H1 (cell line): ENCODE measurements around the gene PTPRD. TPM values are rescaled to one million over a fixed set of nuclear protein-coding genes. Genes with fewer than 3 reads are reported as not detected.

Source experiments
- CTCF ChIA-PET: fragments of 300-600 bp; sonication (Branson Sonifier 250); formaldehyde crosslinking; loops from one replicate; lab custom pipeline; 2021; ENCODE audit not compliant: partially characterized antibody; lab: Charles Lee
- POLR2A ChIA-PET: fragments of 300-600 bp; sonication (Branson Sonifier 250); formaldehyde crosslinking; loops from one replicate; lab custom pipeline; 2021; ENCODE audit warnings: inconsistent platforms; ENCODE audit not compliant: partially characterized antibody; lab: Charles Lee
- DNase-seq, 2 experiments: peaks; one replicate each; pipeline versions ENCODE4 v3.0.0 to v3.0.0-alpha.2; 2010 to 2022; ENCODE audit warnings: low spot score in 2 of 2, low read depth in 1 of 2, mixed read lengths in 1 of 2
- FAIRE-seq: peaks from 2 replicates; lab custom pipeline; 2011; peaks lifted over from hg19 to GRCh38; lab: Jason Lieb, UNC
- H2AFZ ChIP-seq: 2 replicates; pipeline ENCODE4 v1.8.1; 2012; ENCODE audit warnings: low read length, inconsistent platforms
- H2AK5ac ChIP-seq: 2 replicates; pipeline ENCODE4 v1.6.1; 2013; ENCODE audit warnings: low read depth, low read length
- H2BK120ac ChIP-seq: replicated peaks from 2 replicates; pipeline ENCODE3; 2013; ENCODE audit warnings: low read depth, low read length, inconsistent platforms
- H2BK12ac ChIP-seq: 2 replicates; pipeline ENCODE4 v1.6.1; 2013; ENCODE audit warnings: low read depth, low read length
- H2BK15ac ChIP-seq: 2 replicates; pipeline ENCODE4 v1.6.1; 2013; ENCODE audit warnings: low read length
- H2BK20ac ChIP-seq: 2 replicates; pipeline ENCODE4 v1.6.1; 2013; ENCODE audit warnings: low read length
- H2BK5ac ChIP-seq: 2 replicates; pipeline ENCODE4 v1.6.1; 2013; ENCODE audit warnings: low read depth, low read length
- H3K14ac ChIP-seq: 2 replicates; pipeline ENCODE4 v1.6.1; 2013; ENCODE audit warnings: inconsistent platforms; ENCODE audit not compliant: insufficient read length
- H3K18ac ChIP-seq: 2 replicates; pipeline ENCODE4 v1.6.1; 2013; ENCODE audit warnings: low read length; ENCODE audit errors: extremely low read depth
- H3K23ac ChIP-seq: 2 replicates; pipeline ENCODE4 v1.6.1; 2013; ENCODE audit warnings: inconsistent platforms; ENCODE audit not compliant: insufficient read length
- H3K23me2 ChIP-seq: 2 replicates; pipeline ENCODE4 v1.6.1; 2013; ENCODE audit warnings: low read depth, low read length
- H3K27ac ChIP-seq: 2 replicates; pipeline ENCODE4 v1.6.1; 2011; ENCODE audit warnings: low read depth, low read length, inconsistent platforms
- H3K27me3 ChIP-seq, 4 experiments: replicated peaks in 1 of 4; 1 replicate in 1 of 4; 2 replicates in 3 of 4; pipeline versions ENCODE4 v1.6.1 to v1.8.1; 2011 to 2013; ENCODE audit warnings: low read length in 3 of 4, mild to moderate bottlenecking in 3 of 4, inconsistent platforms in 2 of 4, mixed read lengths in 2 of 4, moderate library complexity in 1 of 4; ENCODE audit not compliant: control insufficient read depth in 3 of 4, insufficient read depth in 3 of 4; ENCODE audit errors: extremely low read depth in 1 of 4
- H3K36me3 ChIP-seq, 4 experiments: 2 replicates each; pipeline versions ENCODE4 v1.6.1 to v1.8.1; 2011 to 2013; ENCODE audit warnings: mild to moderate bottlenecking in 4 of 4, low read length in 3 of 4, moderate library complexity in 2 of 4, control low read depth in 1 of 4, inconsistent platforms in 1 of 4; ENCODE audit not compliant: insufficient read depth in 4 of 4, control insufficient read depth in 2 of 4
- H3K4ac ChIP-seq: replicated peaks from 2 replicates; pipeline ENCODE3; 2013; ENCODE audit warnings: low read length, low read depth, mixed read lengths, inconsistent platforms; ENCODE audit not compliant: insufficient read length
- H3K4me1 ChIP-seq, 4 experiments: replicated peaks in 1 of 4; 1 replicate in 1 of 4; 2 replicates in 3 of 4; pipeline versions ENCODE4 v1.6.1 to v1.8.1; 2011 to 2013; ENCODE audit warnings: low read length in 3 of 4, inconsistent platforms in 2 of 4, mixed read lengths in 1 of 4; ENCODE audit not compliant: insufficient read depth in 4 of 4, control insufficient read depth in 3 of 4
- H3K4me2 ChIP-seq, 2 experiments: 2 replicates each; pipeline versions ENCODE4 v1.6.1 to v1.8.1; 2011 to 2013; ENCODE audit warnings: low read depth in 2 of 2, low read length in 2 of 2, control low read depth in 1 of 2, inconsistent platforms in 1 of 2, mild to moderate bottlenecking in 1 of 2; ENCODE audit not compliant: insufficient read depth in 1 of 2
- H3K4me3 ChIP-seq, 4 experiments: fragments of 200-600, 300-600 bp in 1 of 4; sonication (generic), shearing (Covaris generic), sonication (Bioruptor Twin) in 1 of 4; 2 replicates each; pipeline versions ENCODE4 v1.5.1 to v1.8.1; 2011 to 2016; ENCODE audit warnings: low read length in 4 of 4, low read depth in 3 of 4, control low read depth in 2 of 4, inconsistent platforms in 2 of 4, mild to moderate bottlenecking in 2 of 4, mixed read lengths in 1 of 4, moderate library complexity in 1 of 4; ENCODE audit not compliant: insufficient read depth in 2 of 4; ENCODE audit errors: extremely low read depth in 1 of 4
- H3K56ac ChIP-seq: replicated peaks from 2 replicates; pipeline ENCODE3; 2013; ENCODE audit warnings: low read depth, mild to moderate bottlenecking, mixed read lengths, low read length, inconsistent platforms; ENCODE audit not compliant: insufficient read length
- H3K79me1 ChIP-seq: 2 replicates; pipeline ENCODE4 v1.6.1; 2013; ENCODE audit warnings: low read depth, low read length, control low read depth
- H3K79me2 ChIP-seq, 2 experiments: 2 replicates each; pipeline versions ENCODE4 v1.6.1 to v1.8.1; 2012 to 2013; ENCODE audit warnings: low read length in 2 of 2, mild to moderate bottlenecking in 2 of 2, inconsistent platforms in 1 of 2; ENCODE audit not compliant: insufficient read depth in 2 of 2, control insufficient read depth in 1 of 2
- H3K9ac ChIP-seq, 4 experiments: replicated peaks in 1 of 4; 1 replicate in 1 of 4; 2 replicates in 3 of 4; pipeline versions ENCODE4 v1.6.1 to v1.8.1; 2011 to 2013; ENCODE audit warnings: low read depth in 3 of 4, low read length in 3 of 4, control low read depth in 2 of 4, mild to moderate bottlenecking in 2 of 4, moderate library complexity in 2 of 4, inconsistent platforms in 1 of 4; ENCODE audit errors: extremely low read depth in 1 of 4
- H3K9me3 ChIP-seq, 2 experiments: 2 replicates each; pipeline versions ENCODE4 v1.6.1 to v1.8.1; 2012 to 2013; ENCODE audit warnings: mild to moderate bottlenecking in 2 of 2, moderate library complexity in 2 of 2, control low read depth in 1 of 2, inconsistent platforms in 1 of 2, low read depth in 1 of 2, low read length in 1 of 2, mixed read lengths in 1 of 2; ENCODE audit not compliant: insufficient read depth in 2 of 2
- H4K20me1 ChIP-seq, 2 experiments: replicated peaks in 1 of 2; 2 replicates each; pipeline versions ENCODE3 to v1.8.1; 2011 to 2013; ENCODE audit warnings: inconsistent platforms in 2 of 2, low read length in 2 of 2, mild to moderate bottlenecking in 1 of 2; ENCODE audit not compliant: insufficient read depth in 2 of 2, control insufficient read depth in 1 of 2
- H4K5ac ChIP-seq: 2 replicates; pipeline ENCODE4 v1.6.1; 2013; ENCODE audit warnings: low read length, low read depth, mixed read lengths, inconsistent platforms; ENCODE audit not compliant: insufficient read length
- H4K8ac ChIP-seq: 2 replicates; pipeline ENCODE4 v1.8.0; 2013; ENCODE audit warnings: mild to moderate bottlenecking, moderate library complexity, low read length, inconsistent platforms; ENCODE audit not compliant: insufficient read depth; ENCODE audit errors: extremely low read depth
- H4K91ac ChIP-seq: replicated peaks from 2 replicates; pipeline ENCODE3; 2013; ENCODE audit warnings: low read length, mixed read lengths, inconsistent platforms; ENCODE audit not compliant: insufficient read length
- ATF3 ChIP-seq: IDR thresholded peaks from 2 replicates; pipeline ENCODE4 v1.6.1; 2011; ENCODE audit warnings: low read depth, mild to moderate bottlenecking, low read length; ENCODE audit not compliant: insufficient read depth
- BACH1 ChIP-seq: IDR thresholded peaks from 2 replicates; pipeline ENCODE4 v1.6.1; 2012; ENCODE audit warnings: low read length, improper control_type of control experiment
- BCL11A ChIP-seq, 2 experiments: IDR thresholded peaks; one replicate each; pipeline ENCODE4 v1.6.1; 2011; ENCODE audit warnings: low read depth in 2 of 2, low read length in 2 of 2, mild to moderate bottlenecking in 2 of 2
- CTBP2 ChIP-seq: IDR thresholded peaks from 2 replicates; pipeline ENCODE4 v1.7.0; 2011; ENCODE audit warnings: borderline replicate concordance, mild to moderate bottlenecking, moderate library complexity, mixed read lengths, low read length; ENCODE audit not compliant: insufficient read depth, insufficient read length
- E2F6 ChIP-seq: IDR thresholded peaks from 2 replicates; pipeline ENCODE4 v1.6.1; 2012; ENCODE audit warnings: inconsistent platforms
- HDAC2 ChIP-seq, 2 experiments: fragments of 300-600 bp in 1 of 2; sonication (generic) in 1 of 2; IDR thresholded peaks; 2 replicates each; pipeline ENCODE4 v1.6.1; 2011 to 2012; ENCODE audit warnings: low read depth in 2 of 2, low read length in 2 of 2, mild to moderate bottlenecking in 2 of 2, moderate library complexity in 2 of 2, borderline replicate concordance in 1 of 2, inconsistent platforms in 1 of 2
- NRF1 ChIP-seq: IDR thresholded peaks from 2 replicates; pipeline ENCODE4 v1.6.1; 2011; ENCODE audit warnings: mild to moderate bottlenecking, low read depth, low read length, improper control_type of control experiment
- PHF8 ChIP-seq: fragments of 200-600 bp; sonication (generic); conservative IDR thresholded peaks from 2 replicates; pipeline ENCODE4 v1.7.1; 2012; ENCODE audit warnings: low read depth, mild to moderate bottlenecking, inconsistent platforms, low read length, moderate library complexity
- RXRA ChIP-seq: IDR thresholded peaks from 2 replicates; pipeline ENCODE4 v1.6.1; 2011; ENCODE audit warnings: low read depth, mild to moderate bottlenecking, low read length, moderate library complexity; ENCODE audit not compliant: insufficient read depth
- SIN3A ChIP-seq, 2 experiments: IDR thresholded peaks in 1 of 2; conservative IDR thresholded peaks in 1 of 2; 2 replicates each; pipeline ENCODE4 v1.6.1; 2011 to 2012; ENCODE audit warnings: low read length in 2 of 2, improper control_type of control experiment in 1 of 2, low read depth in 1 of 2, mild to moderate bottlenecking in 1 of 2
- SP1 ChIP-seq: IDR thresholded peaks from 2 replicates; pipeline ENCODE4 v1.6.1; 2011; ENCODE audit warnings: low read depth, low read length
- SP2 ChIP-seq: IDR thresholded peaks from 2 replicates; pipeline ENCODE4 v1.6.1; 2012; ENCODE audit warnings: mild to moderate bottlenecking, low read length, inconsistent platforms
- SP4 ChIP-seq: IDR thresholded peaks from 2 replicates; pipeline ENCODE4 v1.6.1; 2012; ENCODE audit warnings: low read length, inconsistent platforms
- ZNF274 ChIP-seq: IDR thresholded peaks from 2 replicates; pipeline ENCODE4 v1.7.0; 2012; ENCODE audit warnings: low read length, borderline replicate concordance; ENCODE audit errors: extremely low read depth
- polyA plus RNA-seq, 7 experiments: library from polyadenylated mRNA; depleted of rRNA in 3 of 7; stranded (reverse) in 5 of 7; unstranded in 2 of 7; fragments of >200 nt in 5 of 7; fragments of 200-250 nt in 2 of 7; gene quantifications; 1 replicate in 5 of 7; 2 replicates in 1 of 7; 4 replicates in 1 of 7; pipeline versions ENCODE4 v1.2.1 to v1.2.3, GENCODE V29; 2011 to 2013; ENCODE audit warnings: missing spikeins in 2 of 7, mixed read lengths in 2 of 7
- total RNA-seq: library from RNA; stranded (reverse); fragmentation: NEBNext Ultra II Directional; extraction: Animal tissue kit (Norgen Biotek cat#: 25700); gene quantifications from 2 replicates; pipeline ENCODE4 v1.2.1, GENCODE V29; 2021

PTPRD gene
- total and polyA plus RNA-seq, 2 of the 8 experiments (the other 6 are each of a cell fraction or from before 2014, with no cell fraction given) = 17.2 to 77.0 TPM

GRCh38 chr9:10003047-10003446 is 609.8 kb downstream of the PTPRD start:
- Histone ChIP-seq H3K27me3 (no peaks in the 10 kb centered on the region), H2AK5ac (no peak overlapping the region), H3K23me2 (no peaks in the 10 kb centered on the region), H2BK12ac (no peak overlapping the region), H4K8ac (no peak overlapping the region), H3K23ac (no peak overlapping the region), H3K9me3 (no peaks in the 10 kb centered on the region), H3K79me2 (no peaks in the 10 kb centered on the region), H3K18ac (no peak overlapping the region), H3K4me2 (no peak overlapping the region), H3K27ac (no peak overlapping the region), H2BK120ac (no peak overlapping the region), H3K56ac (no peak overlapping the region), H3K4me1 (peaks cover 0 to 9% (median 3%) of the 10 kb centered on the region in 4 experiments; a peak in 5 of 7 replicates), H2BK20ac (no peak overlapping the region), H2BK15ac (no peak overlapping the region), H3K9ac (no peak overlapping the region), H3K4ac (no peak overlapping the region), H3K14ac (no peak overlapping the region), H4K5ac (no peak overlapping the region), H4K91ac (no peak overlapping the region), H3K4me3 (no peak overlapping the region), H2AFZ (no peak overlapping the region), H3K79me1 (no peaks in the 10 kb centered on the region), H2BK5ac (no peak overlapping the region), H3K36me3 (no peaks in the 10 kb centered on the region), H4K20me1 (no peaks in the 10 kb centered on the region)
- CTCF ChIA-PET = no interaction called here
- FAIRE-seq (no peak), DNase-seq (no peak)
- POLR2A ChIA-PET = no interaction called here
- no peak for TF ChIP-seq E2F6
- TF ChIP-seq SP2 = no peak
- TF ChIP-seq BACH1 = no peak
- no peak for TF ChIP-seq SP4
- no peak for TF ChIP-seq NRF1
- no peak for TF ChIP-seq CTBP2
- TF ChIP-seq ZNF274 = no peak
- TF ChIP-seq SIN3A (conservative IDR thresholded peaks at IDR 0.05 in 1 of 2, IDR thresholded peaks at IDR 0.05 in 1 of 2; ENCODE audit: low read depth in 1 of 2, low read length in 2 of 2) = no peak
- TF ChIP-seq BCL11A (IDR thresholded peaks at IDR 0.05; ENCODE audit: low read depth in 2 of 2, low read length in 2 of 2) = no peak
- TF ChIP-seq HDAC2 (IDR thresholded peaks at IDR 0.05; ENCODE audit: borderline replicate concordance in 1 of 2, low read depth in 2 of 2, low read length in 2 of 2) = no peak
- no peak for TF ChIP-seq PHF8
- no peak for TF ChIP-seq ATF3
- no peak for TF ChIP-seq SP1
- TF ChIP-seq RXRA = no peak
